Measurements from ENCODE around the gene PDE4A. TPM values are rescaled to one million over a fixed set of nuclear protein-coding genes. Genes with fewer than 3 reads are reported as not detected.
"Not testable (repeated sequence)": the region's sequence is repeated elsewhere in the genome, so short reads cannot be mapped to it uniquely, and the experiment has no call there.

The PDE4A gene
- total RNA-seq = under 1 TPM; 0.88 to 0.99 TPM
- 1 to 10 TPM in 2 of 3 donors, under 1 TPM in 1; 0.33 to 2.5 (median 1.9) TPM for polyA plus RNA-seq
- total RNA-seq = 0.09 to 4.7 (median 1.5) reads per million in 6 experiments

GRCh38 chr19:10420444-10421239 is at the start of gene PDE4A:
Gene PDE4A (plus strand): TSS chr19:10420538. CDS start chr19:10420765, 227 bp downstream.
- POLR2A ChIA-PET = interaction anchor here (1.5 to 2.1 kb wide), 2 partner anchors 11 to 16 kb away, joined by 8 to 12 read pairs; no protein-coding TSS in a partner anchor
- Mint-ChIP-seq H3K27me3 (peaks cover 33 to 68% (median 48%) of the 10 kb centered on the region in 5 donors), H3K4me3 (peak within 1 kb of the TSS; percentile 48 to 89 (median 76)), H3K36me3 (peaks cover 0 to 5% (median 4%) of the 10 kb centered on the region in 3 donors), H3K4me1 (peaks cover 32 to 76% (median 65%) of the 10 kb centered on the region in 4 donors), H3K9me3 (peaks cover 0 to 3% (median 0%) of the 10 kb centered on the region in 9 donors), H3K27ac (peak within 1 kb of the TSS; percentile 6 to 92 (median 82))
- DNase-seq (peak in 7 of 10 donors; percentile 46 to 69 (median 57)), ATAC-seq (no peak)

GRCh38 chr19:10372690-10373089 is 47.6 kb upstream of the PDE4A start:
- no peak for DNase-seq
- POLR2A ChIA-PET = no interaction called here
- Mint-ChIP-seq H3K4me1 (peaks cover 6 to 24% (median 9%) of the 10 kb centered on the region in 4 donors), H3K9me3 (no peaks in the 10 kb centered on the region), H3K4me3 (no peak overlapping the region), H3K27ac (no peak overlapping the region), H3K36me3 (peaks cover 0 to 76% (median 13%) of the 10 kb centered on the region in 3 donors), H3K27me3 (no peaks in the 10 kb centered on the region)
- ATAC-seq = no peak

GRCh38 chr19:10374931-10375330 is 45.4 kb upstream of the PDE4A start:
- Mint-ChIP-seq H3K4me1 (peaks cover 5 to 26% (median 17%) of the 10 kb centered on the region in 4 donors), H3K27ac (no peak overlapping the region), H3K27me3 (no peaks in the 10 kb centered on the region), H3K36me3 (peaks cover 0 to 62% (median 9%) of the 10 kb centered on the region in 3 donors), H3K4me3 (no peak overlapping the region), H3K9me3 (no peaks in the 10 kb centered on the region)
- no peak for ATAC-seq
- POLR2A ChIA-PET = interaction anchor here (0.7 kb wide), 2 partner anchors 43 to 178 kb away, joined by 3 to 4 read pairs; no protein-coding TSS in a partner anchor
- no peak for DNase-seq

GRCh38 chr19:10377140-10377640 is 43.1 kb upstream of the PDE4A start:
- not testable (repeated sequence) for H3K9me3 Mint-ChIP-seq, H3K27me3 Mint-ChIP-seq, H3K27ac Mint-ChIP-seq, ATAC-seq, DNase-seq
- POLR2A ChIA-PET = interaction anchor here (0.6 kb wide), 1 partner anchor 70 kb away, joined by 4 read pairs; no protein-coding TSS in a partner anchor
- H3K4me3 Mint-ChIP-seq = peak overlapping the region in 2 of 10 donors; percentile 33 to 56
- peaks cover 0 to 47% (median 9%) of the 10 kb centered on the region in 3 donors for H3K36me3 Mint-ChIP-seq
- peaks cover 9 to 37% (median 31%) of the 10 kb centered on the region in 4 donors for H3K4me1 Mint-ChIP-seq

GRCh38 chr19:10378124-10378523 is 42.2 kb upstream of the PDE4A start:
- POLR2A ChIA-PET = interaction anchor here (0.6 to 1.4 kb wide), 3 partner anchors 22 to 47 kb away, joined by 4 to 6 read pairs (median 4); no protein-coding TSS in a partner anchor
- no peak for ATAC-seq
- H3K9me3 Mint-ChIP-seq = no peaks in the 10 kb centered on the region

GRCh38 chr19:10379880-10380312 is 40.4 kb upstream of the PDE4A start:
- H3K4me1 Mint-ChIP-seq = peaks cover 9 to 32% (median 28%) of the 10 kb centered on the region in 4 donors
- H3K27ac Mint-ChIP-seq = peak overlapping the region; percentile 85 to 98 (median 93)
- H3K4me3 Mint-ChIP-seq = peak overlapping the region; percentile 88 to 97 (median 94)
- ATAC-seq = peak in 1 of 2 donors; percentile 0
- peaks cover 0 to 29% (median 7%) of the 10 kb centered on the region in 3 donors for H3K36me3 Mint-ChIP-seq
- POLR2A ChIA-PET = interaction anchor here (0.7 to 2.3 kb wide), 13 partner anchors 21 to 449 kb away, joined by 3 to 13 read pairs (median 4); partner anchors contain the start of genes ICAM1 and RAVER1
- no peak for DNase-seq
- H3K27me3 Mint-ChIP-seq = no peaks in the 10 kb centered on the region
- H3K9me3 Mint-ChIP-seq = no peaks in the 10 kb centered on the region

More at GRCh38 chr19:10378124-10378523, 42.2 kb upstream of the PDE4A start:
- H3K4me1 Mint-ChIP-seq = peaks cover 9 to 36% (median 30%) of the 10 kb centered on the region in 4 donors
- DNase-seq = no peak
- no peak overlapping the region for H3K27ac Mint-ChIP-seq
- H3K4me3 Mint-ChIP-seq = peak overlapping the region in 1 of 10 donors; percentile 32
- H3K36me3 Mint-ChIP-seq = peaks cover 0 to 38% (median 9%) of the 10 kb centered on the region in 3 donors
- no peaks in the 10 kb centered on the region for H3K27me3 Mint-ChIP-seq

DNA sequence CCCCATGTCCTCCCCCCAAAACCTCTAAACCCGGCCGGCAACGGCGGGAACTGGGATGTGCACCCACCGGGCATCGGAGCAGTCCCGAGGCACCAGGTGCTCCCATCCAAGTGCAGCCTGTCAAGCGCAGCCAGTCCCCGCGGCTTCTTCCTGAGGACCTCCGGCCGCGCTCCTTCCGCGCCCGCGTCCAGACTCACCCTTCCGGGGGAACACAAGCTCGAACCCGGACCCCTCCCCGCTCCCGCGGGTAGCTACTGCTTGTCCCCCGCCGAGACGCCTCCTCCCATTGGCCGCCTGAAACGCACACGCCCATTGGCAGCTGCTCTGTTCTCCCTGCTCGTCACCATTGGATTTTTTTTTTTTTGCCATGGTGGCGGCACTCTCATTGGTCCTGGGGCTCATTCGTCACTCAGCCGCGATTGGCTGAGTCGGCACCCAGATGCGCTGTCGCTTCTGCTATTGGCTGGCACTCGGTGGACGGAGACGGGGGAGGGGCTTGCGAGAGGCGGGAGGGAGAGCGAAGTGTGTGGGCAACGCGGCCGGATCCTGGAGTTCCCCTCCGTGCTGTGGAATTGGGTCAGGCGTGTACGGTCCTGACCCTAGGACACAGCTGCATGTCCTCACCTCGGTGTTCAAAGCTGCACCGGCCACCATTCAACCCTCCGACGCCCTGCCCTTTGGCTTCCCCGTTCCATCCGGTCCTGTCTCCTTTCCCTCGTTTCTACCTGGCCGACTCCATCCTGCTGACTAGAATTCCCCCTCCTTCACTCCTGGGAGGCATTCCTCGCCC is 39.8 kb upstream of the PDE4A start, which contains the start of gene TYK2:
TYK2 (minus strand) TSS at position 260 of the 790 bp plus-strand sequence. CDS start 2,166 bp downstream, outside the sequence.
- DNase-seq = peak; percentile 86 to 98 (median 96)
- Mint-ChIP-seq H3K9me3 (no peaks in the 10 kb centered on the region), H3K4me3 (peak within 1 kb of the TSS; percentile 88 to 97 (median 94)), H3K27me3 (no peaks in the 10 kb centered on the region), H3K27ac (peak within 1 kb of the TSS; percentile 85 to 98 (median 93)), H3K36me3 (peaks cover 0 to 23% (median 5%) of the 10 kb centered on the region in 3 donors), H3K4me1 (peaks cover 8 to 29% (median 26%) of the 10 kb centered on the region in 4 donors)
- peak; percentile 97 to 99 for ATAC-seq
- POLR2A ChIA-PET = interaction anchor here (0.5 to 2.3 kb wide), 17 partner anchors 10 to 1872 kb away, joined by 3 to 13 read pairs (median 4); partner anchors contain the start of genes ICAM1, ICAM4 and RAVER1

- not testable (repeated sequence) for H3K27me3 Mint-ChIP-seq, H3K36me3 Mint-ChIP-seq, DNase-seq, H3K27ac Mint-ChIP-seq, ATAC-seq, H3K9me3 Mint-ChIP-seq, H3K4me3 Mint-ChIP-seq
- POLR2A ChIA-PET = interaction anchor here (0.5 to 1.1 kb wide), 4 partner anchors 13 to 125 kb away, joined by 3 to 6 read pairs (median 3); no protein-coding TSS in a partner anchor
- peaks cover 8 to 25% (median 24%) of the 10 kb centered on the region in 4 donors for H3K4me1 Mint-ChIP-seq
Observed at GRCh38 chr19:10383223-10383499, 37.2 kb upstream of the PDE4A start.

- no peak overlapping the region for H3K4me3 Mint-ChIP-seq
- POLR2A ChIA-PET = no interaction called here
- peaks cover 6 to 25% (median 18%) of the 10 kb centered on the region in 4 donors for H3K4me1 Mint-ChIP-seq
- DNase-seq = no peak
- H3K9me3 Mint-ChIP-seq = no peaks in the 10 kb centered on the region
- H3K27ac Mint-ChIP-seq = no peak overlapping the region
- H3K27me3 Mint-ChIP-seq = no peaks in the 10 kb centered on the region
- no peaks in the 10 kb centered on the region for H3K36me3 Mint-ChIP-seq
- ATAC-seq = no peak
Observed at GRCh38 chr19:10384580-10384979, 35.8 kb upstream of the PDE4A start.

DNA sequence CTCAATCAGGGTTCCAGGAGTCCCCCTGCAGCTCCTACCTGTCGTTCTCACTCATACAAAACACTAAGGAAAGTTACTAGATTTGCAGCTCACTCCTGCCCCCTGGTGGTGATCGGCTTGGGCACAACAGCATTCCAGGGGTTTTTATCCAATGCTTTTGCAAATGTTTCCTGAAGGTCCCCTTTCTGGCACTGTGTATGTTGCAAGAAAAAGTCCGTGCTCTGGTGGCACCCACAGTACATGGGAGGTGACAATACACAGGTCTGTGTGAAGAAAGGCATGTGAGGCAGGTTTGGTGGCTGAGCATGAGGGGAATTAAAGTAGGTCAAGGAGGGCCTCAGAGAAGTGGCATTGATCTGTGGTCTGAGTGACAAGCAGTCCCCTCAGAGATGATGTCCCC is 31.4 kb upstream of the PDE4A start:
- POLR2A ChIA-PET = interaction anchor here (0.7 to 4.6 kb wide), 5 partner anchors 72 to 466 kb away, joined by 3 to 52 read pairs (median 3); partner anchors contain the start of genes FDX2 and ICAM1
- DNase-seq (peak; percentile 65 to 89 (median 79)), ATAC-seq (peak; percentile 72 to 74)
- H3K9me3 Mint-ChIP-seq = no peaks in the 10 kb centered on the region
- H3K4me1 Mint-ChIP-seq = peaks cover 0 to 7% (median 2%) of the 10 kb centered on the region in 4 donors
- H3K4me3 Mint-ChIP-seq = peak overlapping the region in 1 of 10 donors; percentile 20
- H3K27ac Mint-ChIP-seq = peak overlapping the region in 5 of 10 donors; percentile 33 to 80 (median 67)
- peaks cover 0 to 25% (median 8%) of the 10 kb centered on the region in 3 donors for H3K36me3 Mint-ChIP-seq
- no peaks in the 10 kb centered on the region for H3K27me3 Mint-ChIP-seq

- Mint-ChIP-seq H3K4me1 (peaks cover 0 to 7% (median 2%) of the 10 kb centered on the region in 4 donors), H3K9me3 (no peaks in the 10 kb centered on the region)
- no peak for DNase-seq
Observed at GRCh38 chr19:10389863-10390262, 30.5 kb upstream of the PDE4A start.

More at GRCh38 chr19:10389863-10390262, 30.5 kb upstream of the PDE4A start:
- Mint-ChIP-seq H3K27ac (peak overlapping the region in 3 of 10 donors; percentile 27 to 89 (median 71)), H3K36me3 (peaks cover 0 to 33% (median 8%) of the 10 kb centered on the region in 3 donors), H3K27me3 (no peaks in the 10 kb centered on the region), H3K4me3 (no peak overlapping the region)
- no peak for ATAC-seq
- POLR2A ChIA-PET = interaction anchor here (0.9 to 4.6 kb wide), 3 partner anchors 9 to 120 kb away, joined by 4 to 52 read pairs (median 6); partner anchors contain the start of genes ICAM1 and TYK2
